AG04450 (cell line): ENCODE measurements around the gene CD7. TPM values are rescaled to one million over a fixed set of nuclear protein-coding genes. Genes with fewer than 3 reads are reported as not detected.

Experiments
- CTCF ChIA-PET: fragments of 300-600, 350-600 bp; formaldehyde crosslinking; extraction: SDS; loops from one replicate; lab custom pipeline; 2022; ENCODE audit warnings: antibody characterized with exemption, inconsistent platforms; lab: Charles Lee
- POLR2A ChIA-PET: fragments of 350-600 bp; formaldehyde crosslinking; extraction: SDS; loops from one replicate; lab custom pipeline; 2021; ENCODE audit warnings: antibody characterized with exemption, inconsistent platforms; lab: Yijun Ruan, JAX
- DNase-seq: peaks from one replicate; pipeline ENCODE4 v3.0.0-alpha.2; 2011; ENCODE audit warnings: low read depth, low spot score
- H3K27ac ChIP-seq: one replicate; pipeline ENCODE4 v1.5.1; 2012; ENCODE audit warnings: low read depth, low read length, control low read depth
- H3K27me3 ChIP-seq: one replicate; pipeline ENCODE4 v1.6.0; 2012; ENCODE audit warnings: low read length; ENCODE audit not compliant: control insufficient read depth, insufficient read depth
- H3K4me3 ChIP-seq: 2 replicates; pipeline ENCODE4 v1.5.1; 2011; ENCODE audit warnings: mild to moderate bottlenecking, low read depth, low read length, control low read depth
- H3K9me3 ChIP-seq: 2 replicates; pipeline ENCODE4 v1.5.1; 2012; ENCODE audit warnings: low read length; ENCODE audit not compliant: control insufficient read depth, insufficient read depth
- polyA plus RNA-seq: library from polyadenylated mRNA; depleted of rRNA; stranded (reverse); fragments of >200 nt; gene quantifications from 2 replicates; pipeline ENCODE4 v1.2.3, GENCODE V29; 2011
- TF ChIP-seq, protein P1 (sequence below): IDR thresholded peaks from 2 replicates; pipeline ENCODE4 v1.5.1; 2011; ENCODE audit warnings: low read depth, low read length, control low read depth, inconsistent platforms

CD7 gene
- polyA plus RNA-seq, 1 experiment: 0.11 TPM

DNA sequence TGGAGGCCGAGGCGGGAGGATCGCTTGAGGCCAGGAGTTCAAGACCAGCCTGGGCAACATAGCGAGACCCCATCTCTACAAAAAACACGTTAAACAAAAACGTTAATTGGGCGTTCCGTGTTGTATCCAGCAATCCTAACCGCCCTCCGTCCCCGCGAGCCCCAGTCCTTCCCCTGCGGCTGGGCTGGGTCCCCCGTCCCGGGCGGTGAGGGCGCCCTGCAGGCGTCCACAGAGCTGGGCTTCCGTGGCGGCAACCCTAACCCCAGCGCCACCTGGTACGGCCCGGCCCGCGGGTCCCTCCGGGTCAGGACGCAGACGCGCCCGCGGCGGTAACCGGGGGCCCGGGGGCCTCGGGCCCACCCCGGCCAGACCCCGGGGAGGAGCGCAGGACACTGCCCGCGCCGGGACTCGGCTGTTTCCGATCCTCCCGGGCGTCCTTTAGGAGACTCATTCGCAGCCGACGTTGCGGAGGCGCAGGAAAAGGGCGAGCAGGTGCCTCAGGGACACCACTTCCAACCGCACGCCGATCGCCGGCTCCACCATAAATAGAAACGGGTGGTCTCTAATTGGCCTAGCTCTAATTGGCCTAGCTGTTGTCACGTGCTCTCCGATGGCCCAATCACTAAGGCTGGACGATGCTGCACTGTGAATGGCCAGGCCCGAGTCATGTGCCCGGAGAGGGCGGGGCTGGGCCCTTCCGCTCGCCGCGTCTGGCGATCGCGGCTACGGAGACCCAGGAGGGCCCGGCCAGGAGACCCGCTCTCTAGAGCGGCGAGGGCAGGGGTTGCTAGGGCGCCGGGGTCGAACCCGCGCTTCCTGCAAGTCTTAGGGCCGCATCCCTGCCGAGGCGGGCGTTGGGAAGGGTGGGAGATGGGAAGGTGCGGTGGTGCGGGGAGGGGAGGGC is 24.9 kb downstream of the CD7 start:
- H3K27ac ChIP-seq: peak overlapping the region; percentile 94
- peak overlapping the region; percentile 80 for H3K4me3 ChIP-seq
- POLR2A ChIA-PET: interaction anchor here (0.6 to 1.8 kb wide), 6 partner anchors 9 to 172 kb away, joined by 3 to 11 read pairs (median 6); partner anchors contain the start of gene CSNK1D
- H3K9me3 ChIP-seq: peaks cover 5% of the 10 kb centered on the region; the same call in 1 of the 2 replicates
- peak; percentile 95 for DNase-seq
- TF ChIP-seq, protein P1, sequence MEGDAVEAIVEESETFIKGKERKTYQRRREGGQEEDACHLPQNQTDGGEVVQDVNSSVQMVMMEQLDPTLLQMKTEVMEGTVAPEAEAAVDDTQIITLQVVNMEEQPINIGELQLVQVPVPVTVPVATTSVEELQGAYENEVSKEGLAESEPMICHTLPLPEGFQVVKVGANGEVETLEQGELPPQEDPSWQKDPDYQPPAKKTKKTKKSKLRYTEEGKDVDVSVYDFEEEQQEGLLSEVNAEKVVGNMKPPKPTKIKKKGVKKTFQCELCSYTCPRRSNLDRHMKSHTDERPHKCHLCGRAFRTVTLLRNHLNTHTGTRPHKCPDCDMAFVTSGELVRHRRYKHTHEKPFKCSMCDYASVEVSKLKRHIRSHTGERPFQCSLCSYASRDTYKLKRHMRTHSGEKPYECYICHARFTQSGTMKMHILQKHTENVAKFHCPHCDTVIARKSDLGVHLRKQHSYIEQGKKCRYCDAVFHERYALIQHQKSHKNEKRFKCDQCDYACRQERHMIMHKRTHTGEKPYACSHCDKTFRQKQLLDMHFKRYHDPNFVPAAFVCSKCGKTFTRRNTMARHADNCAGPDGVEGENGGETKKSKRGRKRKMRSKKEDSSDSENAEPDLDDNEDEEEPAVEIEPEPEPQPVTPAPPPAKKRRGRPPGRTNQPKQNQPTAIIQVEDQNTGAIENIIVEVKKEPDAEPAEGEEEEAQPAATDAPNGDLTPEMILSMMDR: no peak
- CTCF ChIA-PET: no interaction called here
- H3K27me3 ChIP-seq: no peaks in the 10 kb centered on the region

DNA sequence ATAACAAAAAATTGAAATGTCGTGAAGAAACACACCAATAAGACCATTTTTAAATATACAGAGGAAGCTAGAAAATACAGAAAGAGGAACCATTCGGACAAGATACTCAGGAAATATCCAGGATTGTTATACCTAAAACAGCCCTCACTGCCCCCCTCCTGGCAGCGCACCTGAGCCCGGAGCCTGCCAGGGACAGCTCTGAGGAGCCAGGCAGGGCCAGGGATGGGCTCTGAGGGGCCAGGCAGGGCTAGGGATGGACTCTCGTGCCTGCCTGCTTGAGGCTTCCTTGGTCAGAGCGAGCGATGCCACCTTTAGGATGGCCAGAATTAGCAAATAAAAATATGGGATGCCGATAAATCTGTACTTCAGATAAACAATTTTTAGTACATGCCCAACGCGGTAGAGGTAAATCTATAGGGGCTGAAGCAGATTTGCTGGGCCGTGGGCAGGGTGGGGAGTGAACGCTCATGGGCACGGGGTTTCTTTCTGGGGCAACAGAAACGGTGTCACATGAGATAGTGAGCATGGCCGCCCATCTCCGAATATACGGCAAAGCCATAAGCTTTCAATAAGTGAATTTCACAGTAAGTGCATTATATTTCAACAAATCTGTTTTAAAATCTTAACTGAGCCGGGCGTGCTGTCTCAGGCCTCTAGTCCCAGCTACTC is 25.7 kb downstream of the CD7 start:
- Histone ChIP-seq H3K4me3 (peak overlapping the region; percentile 80), H3K9me3 (peaks cover 8% of the 10 kb centered on the region), H3K27ac (no peak overlapping the region), H3K27me3 (no peaks in the 10 kb centered on the region)
- TF ChIP-seq, protein P1: no peak
- DNase-seq: no peak
- POLR2A ChIA-PET: interaction anchor here (1.6 kb wide), 1 partner anchor 8 kb away, joined by 11 read pairs; no protein-coding TSS in a partner anchor
- CTCF ChIA-PET: interaction anchor here (0.9 kb wide), 1 partner anchor 123 kb away, joined by 3 read pairs; no protein-coding TSS in a partner anchor

DNA sequence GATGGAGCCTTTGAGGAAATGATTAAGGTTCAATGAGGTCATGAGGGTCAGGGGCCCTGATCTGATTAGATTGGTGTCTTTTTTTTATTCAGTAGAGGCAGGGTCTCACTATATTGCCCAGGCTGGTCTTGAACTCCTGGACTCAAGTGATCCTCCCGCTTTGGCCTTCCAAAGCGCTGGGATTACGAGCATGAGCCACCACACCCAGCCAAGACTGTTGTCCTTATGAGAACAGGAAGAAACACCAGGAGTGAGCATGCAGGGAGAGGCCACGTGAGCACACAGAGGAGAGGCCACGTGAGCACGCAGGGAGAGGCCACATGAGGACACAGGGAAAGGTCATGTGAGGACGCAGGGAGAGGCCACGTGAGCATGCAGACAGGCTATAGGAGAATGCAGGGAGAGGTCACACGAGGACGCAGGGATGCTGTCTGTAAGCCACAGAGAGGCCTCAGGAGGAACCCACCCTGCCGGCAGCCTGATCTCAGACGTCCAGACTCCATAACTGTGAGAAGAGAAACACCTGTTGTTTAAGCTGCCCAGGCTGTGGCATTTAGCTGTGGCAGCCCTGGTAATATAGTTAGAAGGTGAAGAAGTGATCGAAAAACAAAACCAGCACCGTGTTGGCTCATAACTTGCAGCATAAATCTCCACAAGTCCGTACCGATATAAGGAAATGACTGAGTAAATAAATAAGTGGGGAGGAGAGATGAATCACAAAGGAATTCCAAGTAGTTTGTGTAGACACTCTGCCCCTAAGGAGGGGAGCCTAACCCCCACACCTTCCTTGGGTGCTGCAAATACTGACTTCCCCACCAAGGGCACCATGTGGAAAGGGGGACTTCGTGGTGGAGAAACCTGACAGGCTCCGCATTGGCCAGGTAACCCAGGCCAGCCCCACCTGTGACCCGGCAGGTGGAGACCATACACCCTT is 29.3 kb downstream of the CD7 start:
- CTCF ChIA-PET: no interaction called here
- H3K4me3 ChIP-seq: 0 out of 2 replicates have a peak overlapping the region, but pooled peaks have one; percentile 2
- TF ChIP-seq, protein P1: no peak
- POLR2A ChIA-PET: no interaction called here
- peak overlapping the region; percentile 82 for H3K27ac ChIP-seq
- peak; percentile 48 for DNase-seq
- H3K27me3 ChIP-seq: no peaks in the 10 kb centered on the region
- H3K9me3 ChIP-seq: peaks cover 8% of the 10 kb centered on the region

DNA sequence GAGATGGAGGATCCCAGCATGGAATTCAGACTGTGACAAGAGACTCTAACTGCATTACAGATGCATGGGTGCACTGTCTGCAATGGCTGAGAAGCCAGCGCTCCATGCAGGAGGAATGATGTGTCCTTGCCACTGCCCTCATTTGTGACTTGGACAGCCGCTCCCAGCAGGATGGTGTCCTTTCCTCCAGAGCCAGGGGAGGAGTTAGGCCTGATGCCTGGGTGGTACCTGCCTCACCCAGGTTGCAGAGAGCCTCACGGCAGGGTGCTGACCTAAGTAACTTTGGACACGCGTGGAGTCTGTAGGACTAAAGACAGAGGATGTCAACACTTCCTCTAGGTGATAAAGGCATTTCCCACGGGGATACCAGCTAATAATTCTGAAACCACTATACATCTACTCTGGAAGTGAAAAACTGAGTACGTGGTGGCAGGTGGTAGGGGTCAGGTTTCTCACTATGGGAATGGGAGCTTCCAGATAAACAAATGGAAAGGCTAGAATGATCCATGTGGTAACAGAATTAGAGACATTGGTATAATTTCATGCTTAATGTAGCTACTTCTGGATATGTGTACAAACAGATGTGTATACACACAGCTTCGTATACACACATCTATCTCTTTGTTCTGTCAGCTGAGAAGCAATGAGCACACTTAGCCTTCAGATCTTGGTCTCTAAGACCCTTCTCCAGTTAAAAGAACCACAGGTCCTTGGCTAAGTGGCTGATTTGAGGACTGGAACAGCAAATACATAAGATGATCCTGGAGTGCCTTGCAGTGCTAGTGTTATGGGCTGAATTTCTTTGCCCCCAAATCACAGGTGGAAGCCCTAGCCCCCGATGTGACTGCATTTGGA is 30.2 kb downstream of the CD7 start:
- Histone ChIP-seq H3K9me3 (peaks cover 8% of the 10 kb centered on the region), H3K4me3 (no peak overlapping the region), H3K27me3 (no peaks in the 10 kb centered on the region), H3K27ac (peak overlapping the region; percentile 82)
- CTCF ChIA-PET: no interaction called here
- TF ChIP-seq, protein P1: no peak
- no peak for DNase-seq
- POLR2A ChIA-PET: no interaction called here
